HepG2 (cell line): ENCODE data around the gene CHST12. TPM values are rescaled to one million over a fixed set of nuclear protein-coding genes. Genes with fewer than 3 reads are reported as not detected.

Experiments
- ATAC-seq: fragments of 200-7000 bp; cut with Tn5 transposase; 3 replicates; pipeline ENCODE4 v1.9.1; 2020; ENCODE audit warnings: mild to moderate bottlenecking, moderate library complexity
- BruUV-seq: library from RNA; stranded (reverse); fragments of 400-500 nt; replicated peaks from 2 replicates; lab custom pipeline; 2021; lab: Mats Ljungman, UMichigan
- CTCF ChIA-PET: fragments of 300-600 bp; formaldehyde crosslinking; extraction: SDS; loops from one replicate; lab custom pipeline; 2021; ENCODE audit warnings: low total read pairs, inconsistent platforms, low intra/inter-chr PET ratio; lab: Yijun Ruan, JAX
- POLR2A ChIA-PET: fragments of 350-600 bp; sonication (Branson Sonifier 250); formaldehyde crosslinking; loops from one replicate; lab custom pipeline; 2020; ENCODE audit warnings: antibody characterized with exemption, inconsistent platforms; lab: Yijun Ruan, JAX
- DNase-seq: peaks from one replicate; pipeline ENCODE4 v3.0.0-alpha.2; 2015; ENCODE audit warnings: low spot score
- FAIRE-seq: peaks from 3 replicates; lab custom pipeline; 2011; peaks lifted over from hg19 to GRCh38; lab: Jason Lieb, UNC
- H2AFZ ChIP-seq: one replicate; pipeline ENCODE4 v1.6.1; 2011; ENCODE audit warnings: low read length, inconsistent platforms
- H3K27ac ChIP-seq: fragments of 300-600 bp; 3 replicates; pipeline ENCODE4 v1.8.0; 2011; ENCODE audit warnings: mixed run types, mild to moderate bottlenecking, mixed read lengths, low read length, inconsistent platforms; ENCODE audit not compliant: insufficient read depth; ENCODE audit errors: extremely low read length
- H3K27me3 ChIP-seq, 2 experiments: fragments of 200-600 bp in 1 of 2; 2 replicates in 1 of 2; 3 replicates in 1 of 2; pipeline versions ENCODE4 v1.6.0 to v1.8.0; 2011; ENCODE audit warnings: low read length in 2 of 2, mild to moderate bottlenecking in 2 of 2, moderate library complexity in 2 of 2, inconsistent platforms in 1 of 2; ENCODE audit not compliant: insufficient read depth in 2 of 2, control insufficient read depth in 1 of 2
- H3K36me3 ChIP-seq, 2 experiments: fragments of 200-600 bp in 1 of 2; replicated peaks in 1 of 2; 2 replicates in 1 of 2; 3 replicates in 1 of 2; pipeline versions ENCODE4 v1.5.1 to v1.8.0; 2011; ENCODE audit warnings: low read length in 2 of 2, inconsistent platforms in 1 of 2; ENCODE audit not compliant: insufficient read depth in 2 of 2, control insufficient read depth in 1 of 2
- H3K4me1 ChIP-seq: 2 replicates; pipeline ENCODE4 v1.5.1; 2012; ENCODE audit warnings: low read length, inconsistent platforms; ENCODE audit not compliant: insufficient read depth
- H3K4me2 ChIP-seq: 2 replicates; pipeline ENCODE4 v1.6.0; 2011; ENCODE audit warnings: low read depth, low read length, inconsistent platforms
- H3K4me3 ChIP-seq, 3 experiments: fragments of 200-600 bp in 1 of 3; sonication (generic), shearing (Covaris generic) in 1 of 3; replicated peaks in 1 of 3; 2 replicates each; pipeline ENCODE4 v1.5.1; 2011 to 2016; ENCODE audit warnings: low read length in 3 of 3, inconsistent platforms in 2 of 3, low read depth in 2 of 3, mild to moderate bottlenecking in 2 of 3, control low read depth in 1 of 3, mixed read lengths in 1 of 3; ENCODE audit not compliant: insufficient read depth in 1 of 3
- H3K79me2 ChIP-seq: one replicate; pipeline ENCODE4 v1.6.1; 2011; ENCODE audit warnings: low read length, inconsistent platforms; ENCODE audit not compliant: insufficient read depth
- H3K9ac ChIP-seq: 2 replicates; pipeline ENCODE4 v1.6.0; 2011; ENCODE audit warnings: mild to moderate bottlenecking, low read depth, low read length, inconsistent platforms; ENCODE audit not compliant: insufficient read depth
- H3K9me3 ChIP-seq: 2 replicates; pipeline ENCODE4 v1.5.1; 2012; ENCODE audit warnings: mild to moderate bottlenecking, low read length
- H4K20me1 ChIP-seq: 2 replicates; pipeline ENCODE4 v1.6.0; 2011; ENCODE audit warnings: inconsistent platforms, mild to moderate bottlenecking, low read length, moderate library complexity; ENCODE audit not compliant: insufficient read depth
- AGO2 ChIP-seq: fragments of 200-400 bp; formaldehyde crosslinking; optimal IDR thresholded peaks from 2 replicates; pipeline ENCODE3; 2017; ENCODE audit warnings: mild to moderate bottlenecking, low read depth, low read length, moderate library complexity
- FOXP1 ChIP-seq, 2 experiments: fragments of 450-650 bp in 1 of 2; IDR thresholded peaks; 2 replicates each; pipeline ENCODE4 v1.6.1; 2017 to 2018; ENCODE audit warnings: antibody characterized with exemption in 1 of 2
- GATA4 ChIP-seq: sonication (generic); IDR thresholded peaks from 2 replicates; pipeline ENCODE4 v1.6.1; 2016; ENCODE audit warnings: antibody characterized with exemption, low read depth, borderline replicate concordance
- HNF4G ChIP-seq, 2 experiments: sonication (generic) in 1 of 2; formaldehyde crosslinking in 1 of 2; IDR thresholded peaks; 2 replicates each; pipeline versions ENCODE4 v1.4.0 to v1.6.1; 2011 to 2020; ENCODE audit warnings: borderline replicate concordance in 2 of 2, low read depth in 2 of 2, mild to moderate bottlenecking in 2 of 2, low read length in 1 of 2, missing genetic modification reagents in 1 of 2, moderate library complexity in 1 of 2
- MTA1 ChIP-seq: sonication (generic); formaldehyde crosslinking; IDR thresholded peaks from 2 replicates; pipeline ENCODE4 v1.4.0; 2020; ENCODE audit warnings: missing genetic modification reagents, mild to moderate bottlenecking, borderline replicate concordance
- POLR2G ChIP-seq: fragments of 200-400 bp; formaldehyde crosslinking; IDR thresholded peaks from 2 replicates; pipeline ENCODE4 v1.6.1; 2018; ENCODE audit warnings: mild to moderate bottlenecking, low read depth, low read length, moderate library complexity
- RBM22 ChIP-seq: fragments of 200-400 bp; formaldehyde crosslinking; optimal IDR thresholded peaks from 2 replicates; pipeline ENCODE3; 2017; ENCODE audit warnings: mild to moderate bottlenecking, low read length, moderate library complexity
- ZBTB1 ChIP-seq: sonication (generic); formaldehyde crosslinking; IDR thresholded peaks from 2 replicates; pipeline ENCODE4 v1.4.0; 2020; ENCODE audit warnings: missing genetic modification reagents, borderline replicate concordance
- ZNF17 ChIP-seq: sonication (generic); formaldehyde crosslinking; IDR thresholded peaks from 2 replicates; pipeline ENCODE4 v1.5.0; 2020; ENCODE audit warnings: mild to moderate bottlenecking, missing genetic modification reagents
- ZNF318 ChIP-seq: sonication (generic); formaldehyde crosslinking; IDR thresholded peaks from 2 replicates; pipeline ENCODE4 v1.4.0; 2020; ENCODE audit warnings: mild to moderate bottlenecking, missing genetic modification reagents
- ZNF577 ChIP-seq: sonication (generic); formaldehyde crosslinking; IDR thresholded peaks from 2 replicates; pipeline ENCODE4 v1.4.0; 2020; ENCODE audit warnings: mild to moderate bottlenecking, low read depth, missing genetic modification reagents, borderline replicate concordance
- WGBS: methylation state at CpG from one replicate; pipeline ENCODE4 v1.1.6; 2017; ENCODE audit warnings: low lambda C conversion rate; 5-methylcytosine and 5-hydroxymethylcytosine counted together
- in situ Hi-C: cut with HindIII; loops from 2 replicates; pipeline ENCODE4 v1.10.0; 2017; ENCODE audit warnings: low pct_unique_long_range_greater_than_20kb; ENCODE audit not compliant: extremely low pct_ligation_motif_present
- intact Hi-C: fragments of 100-400 bp; cut with micrococcal nuclease; formaldehyde crosslinking; loops from one replicate; pipeline ENCODE4 v1.10.0; 2022; ENCODE audit not compliant: unreplicated experiment
- polyA plus RNA-seq, 8 experiments: library from polyadenylated mRNA; depleted of rRNA in 3 of 8; stranded (reverse) in 7 of 8; unstranded in 1 of 8; fragments of >200 nt; fragmentation: Illumina TruSeq in 4 of 8; extraction: Trizol in 4 of 8; gene quantifications; 2 replicates each; pipeline versions ENCODE4 v1.2.1 to v1.2.3, GENCODE V29; 2011 to 2016; ENCODE audit warnings: low read depth in 4 of 8, missing spikeins in 1 of 8, mixed read lengths in 1 of 8; ENCODE audit not compliant: insufficient read depth in 1 of 8
- total RNA-seq, 5 experiments: library from RNA; depleted of rRNA; stranded (reverse); fragments of >200 nt; fragmentation: Illumina TruSeq; extraction: Trizol; gene quantifications; 2 replicates each; pipeline ENCODE4 v1.2.3, GENCODE V29; 2016; ENCODE audit warnings: low read depth in 1 of 5

CHST12 gene
- total and polyA plus RNA-seq, 2 of the 13 experiments (the other 11 are each of a cell fraction or from before 2014, with no cell fraction given), result 6.4 to 15.8 TPM

- no peak for TF ChIP-seq MTA1
Observed at GRCh38 chr7:2360796-2361195, 42.6 kb upstream of the CHST12 start (continued).

GRCh38 chr7:2362385-2363088, 40.9 kb upstream of the CHST12 start:
- peaks cover 28% of the 10 kb centered on the region for H3K4me1 ChIP-seq
- FAIRE-seq (no peak), ATAC-seq (no peak), DNase-seq (no peak)
- H3K36me3 ChIP-seq, result peaks cover 39 to 87% of the 10 kb centered on the region in 2 experiments
- TF ChIP-seq HNF4G (IDR thresholded peaks at IDR 0.05; ENCODE audit: borderline replicate concordance, low read depth, low read length), result no peak
- TF ChIP-seq HNF4G (CRISPR knock-in tag; IDR thresholded peaks at IDR 0.05; ENCODE audit: borderline replicate concordance, low read depth), result no peak
- TF ChIP-seq AGO2, result peak; percentile 44
- TF ChIP-seq ZNF577, result no peak
- TF ChIP-seq GATA4, result no peak
- no peak for TF ChIP-seq ZNF17 (CRISPR knock-in tag)
- 0 out of 2 replicates have a peak, but pooled peaks have one; percentile 12 for TF ChIP-seq POLR2G
- TF ChIP-seq ZNF318 (CRISPR knock-in tag), result 0 out of 2 replicates have a peak, but pooled peaks have one; percentile 30
- no peak for TF ChIP-seq ZBTB1 (CRISPR knock-in tag)
- TF ChIP-seq FOXP1 (IDR thresholded peaks at IDR 0.05), result no peak
- no peak for TF ChIP-seq FOXP1 (CRISPR knock-in tag; IDR thresholded peaks at IDR 0.05)
- peak; percentile 8 for TF ChIP-seq RBM22
- POLR2A ChIA-PET, result no interaction called here
- H4K20me1 ChIP-seq, result peaks cover 32% of the 10 kb centered on the region
- no peak overlapping the region for H2AFZ ChIP-seq
- no peaks in the 10 kb centered on the region for H3K27me3 ChIP-seq
- BruUV-seq, result no TSS peak
- no peak overlapping the region for H3K27ac ChIP-seq
- H3K9ac ChIP-seq, result no peak overlapping the region
- CTCF ChIA-PET, result no interaction called here
- H3K9me3 ChIP-seq, result no peaks in the 10 kb centered on the region
- in situ Hi-C loops (no loop called here), intact Hi-C loops (loop anchor here (5.0 kb wide), 1 partner anchor 35 kb away; no protein-coding TSS in a partner anchor)
- peaks cover 42% of the 10 kb centered on the region for H3K79me2 ChIP-seq
- no peak overlapping the region for H3K4me2 ChIP-seq
- 98% methylated on average over 27 of the region's 27 CpGs for WGBS
- no peak overlapping the region for H3K4me3 ChIP-seq
